GM06990 (cell line): ENCODE measurements around the gene SYT8.
A peak's percentile ranks its signal among the peaks of the same experiment; 100 is the strongest.

Source experiments
- DNase-seq: peaks from one replicate; pipeline ENCODE4 v3.0.0-alpha.2; 2011; ENCODE audit not compliant: insufficient read length; ENCODE audit errors: extremely low read depth
- H3K27me3 ChIP-seq: replicated peaks from 2 replicates; pipeline ENCODE4 v1.6.0; 2011; ENCODE audit warnings: low read length; ENCODE audit not compliant: control insufficient read depth, insufficient read depth
- H3K36me3 ChIP-seq: 2 replicates; pipeline ENCODE4 v1.5.1; 2011; ENCODE audit warnings: low read length; ENCODE audit not compliant: control insufficient read depth, insufficient read depth
- H3K4me3 ChIP-seq: replicated peaks from 2 replicates; pipeline ENCODE4 v1.5.1; 2011; ENCODE audit warnings: low read depth, mild to moderate bottlenecking, control low read depth, low read length
- CTCF ChIP-seq: IDR thresholded peaks from 2 replicates; pipeline ENCODE4 v1.5.1; 2011; ENCODE audit warnings: low read length, control low read depth, mild to moderate bottlenecking, inconsistent platforms; ENCODE audit not compliant: insufficient read depth, poor library complexity, severe bottlenecking

Gene SYT8

GRCh38 chr11:1876361-1877063 lies 41.7 kb downstream of the SYT8 start:
- Histone ChIP-seq H3K36me3 (peaks cover 16% of the 10 kb centered on the region), H3K4me3 (no peak overlapping the region), H3K27me3 (no peaks in the 10 kb centered on the region)
- DNase-seq = no peak
- TF ChIP-seq CTCF = peak; percentile 64

- Histone ChIP-seq H3K4me3 (no peak overlapping the region), H3K36me3 (peaks cover 18% of the 10 kb centered on the region), H3K27me3 (no peaks in the 10 kb centered on the region)
- TF ChIP-seq CTCF = no peak
- DNase-seq = no peak
These were observed 42.7 kb downstream of the SYT8 start for GRCh38 chr11:1877211-1878136.

GRCh38 chr11:1878137-1879031 lies 43.6 kb downstream of the SYT8 start:
- H3K36me3 ChIP-seq = peaks cover 23% of the 10 kb centered on the region

GRCh38 chr11:1879342-1879940 lies 44.7 kb downstream of the SYT8 start:
- no peak for DNase-seq

More at GRCh38 chr11:1878137-1879031, 43.6 kb downstream of the SYT8 start:
- Histone ChIP-seq H3K27me3 (no peaks in the 10 kb centered on the region), H3K4me3 (no peak overlapping the region)
- no peak for DNase-seq
- TF ChIP-seq CTCF = no peak

More at GRCh38 chr11:1879342-1879940, 44.7 kb downstream of the SYT8 start:
- H3K36me3 ChIP-seq = peaks cover 33% of the 10 kb centered on the region
- no peaks in the 10 kb centered on the region for H3K27me3 ChIP-seq
- TF ChIP-seq CTCF = no peak
- H3K4me3 ChIP-seq = no peak overlapping the region
